Neural cell (in vitro differentiated cells): ENCODE data around the gene ADARB2. TPM values are rescaled to one million over a fixed set of nuclear protein-coding genes. Genes with fewer than 3 reads are reported as not detected.

Experiments used
- H2AFZ ChIP-seq: fragments of 200-600, 300-800 bp; sonication (generic), shearing (Covaris generic); 2 replicates; pipeline ENCODE4 v1.6.0; 2014; ENCODE audit warnings: low read depth, mild to moderate bottlenecking, antibody characterized with exemption, low read length, moderate library complexity
- H3F3A ChIP-seq: fragments of 200-600 bp; shearing (Covaris generic); 2 replicates; pipeline ENCODE4 v1.6.1; 2016; ENCODE audit warnings: mild to moderate bottlenecking, moderate library complexity, mixed read lengths, antibody characterized with exemption, low read length; ENCODE audit not compliant: insufficient read depth, poor library complexity, severe bottlenecking
- H3K27ac ChIP-seq: fragments of 200-600, 300-800 bp; sonication (generic), shearing (Covaris generic); 2 replicates; pipeline ENCODE4 v1.5.1; 2014; ENCODE audit warnings: mild to moderate bottlenecking, low read length, moderate library complexity
- H3K27me3 ChIP-seq: fragments of 300-800, 200-600 bp; sonication (generic), shearing (Covaris generic); 2 replicates; pipeline ENCODE4 v1.6.0; 2014; ENCODE audit warnings: mild to moderate bottlenecking, low read depth, low read length, moderate library complexity; ENCODE audit not compliant: insufficient read depth
- H3K36me3 ChIP-seq: fragments of 300-800, 200-600 bp; sonication (generic), shearing (Covaris generic); 2 replicates; pipeline ENCODE4 v1.5.1; 2014; ENCODE audit warnings: mild to moderate bottlenecking, antibody characterized with exemption, low read length, moderate library complexity; ENCODE audit not compliant: insufficient read depth
- H3K4me2 ChIP-seq: fragments of 300-800, 200-600 bp; sonication (generic), shearing (Covaris generic); 2 replicates; pipeline ENCODE4 v1.6.0; 2014; ENCODE audit warnings: mild to moderate bottlenecking, low read length
- H3K4me3 ChIP-seq: fragments of 300-800, 200-600 bp; sonication (generic), shearing (Covaris generic); 2 replicates; pipeline ENCODE4 v1.5.1; 2014; ENCODE audit warnings: mild to moderate bottlenecking, low read length, moderate library complexity
- H3K79me2 ChIP-seq: fragments of 200-600 bp; shearing (Covaris generic); replicated peaks from 2 replicates; pipeline ENCODE4 v1.6.0; 2014; ENCODE audit warnings: mild to moderate bottlenecking, low read length, moderate library complexity; ENCODE audit not compliant: insufficient read depth
- H3K9ac ChIP-seq: fragments of 300-800, 200-600 bp; sonication (generic), shearing (Covaris generic); 2 replicates; pipeline ENCODE4 v1.6.1; 2016; ENCODE audit warnings: mild to moderate bottlenecking, low read length, mixed read lengths
- H3K9me2 ChIP-seq: fragments of 200-600 bp; shearing (Covaris generic); 2 replicates; pipeline ENCODE4 v1.6.1; 2016; ENCODE audit warnings: mild to moderate bottlenecking, low read length, mixed read lengths; ENCODE audit not compliant: insufficient read depth
- H3K9me3 ChIP-seq: fragments of 200-600, 300-800 bp; sonication (generic), shearing (Covaris generic); 2 replicates; pipeline ENCODE4 v1.6.1; 2016; ENCODE audit warnings: mild to moderate bottlenecking, mixed run types, low read length, moderate library complexity, mixed read lengths
- H4K20me1 ChIP-seq: fragments of 200-600 bp; shearing (Covaris generic); 2 replicates; pipeline ENCODE4 v1.6.1; 2016; ENCODE audit warnings: mild to moderate bottlenecking, mixed run types; ENCODE audit not compliant: insufficient read depth
- EP300 ChIP-seq: fragments of 450-650 bp; conservative IDR thresholded peaks from 2 replicates; pipeline ENCODE4 v1.6.1; 2014; ENCODE audit warnings: antibody characterized with exemption, mild to moderate bottlenecking, moderate library complexity; ENCODE audit not compliant: poor library complexity, severe bottlenecking
- EZH2 ChIP-seq: fragments of 200-600, 300-800 bp; shearing (Covaris generic), sonication (generic); IDR thresholded peaks from 2 replicates; pipeline ENCODE4 v1.6.1; 2014; ENCODE audit warnings: antibody characterized with exemption, low read length, borderline replicate concordance, mild to moderate bottlenecking; ENCODE audit not compliant: insufficient read depth, poor library complexity, severe bottlenecking
- MXI1 ChIP-seq: fragments of 450-650 bp; conservative IDR thresholded peaks from 2 replicates; pipeline ENCODE4 v1.6.1; 2014; ENCODE audit warnings: antibody characterized with exemption, mild to moderate bottlenecking; ENCODE audit not compliant: poor library complexity, severe bottlenecking
- POLR2AphosphoS5 ChIP-seq: IDR thresholded peaks from 2 replicates; pipeline ENCODE4 v1.6.1; 2012
- RAD21 ChIP-seq: fragments of 450-650 bp; conservative IDR thresholded peaks from 2 replicates; pipeline ENCODE4 v1.6.1; 2014; ENCODE audit warnings: antibody characterized with exemption, mild to moderate bottlenecking, moderate library complexity
- SMC3 ChIP-seq: fragments of 450-650 bp; conservative IDR thresholded peaks from 2 replicates; pipeline ENCODE4 v1.6.1; 2014; ENCODE audit warnings: antibody characterized with exemption, mild to moderate bottlenecking, moderate library complexity; ENCODE audit not compliant: poor library complexity
- TAF1 ChIP-seq: IDR thresholded peaks from 2 replicates; pipeline ENCODE4 v1.6.1; 2012; ENCODE audit warnings: low read depth
- polyA plus RNA-seq: library from polyadenylated mRNA; depleted of rRNA; stranded (reverse); fragments of >200 nt; gene quantifications from 2 replicates; pipeline ENCODE4 v1.2.3, GENCODE V29; 2014
- TF ChIP-seq, protein P1 (sequence below): IDR thresholded peaks from 2 replicates; pipeline ENCODE4 v1.6.1; 2012; ENCODE audit warnings: borderline replicate concordance
- TF ChIP-seq, protein P2 (sequence below): fragments of 450-650 bp; IDR thresholded peaks from 2 replicates; pipeline ENCODE4 v1.5.1; 2014; ENCODE audit warnings: antibody characterized with exemption, mild to moderate bottlenecking, moderate library complexity; ENCODE audit not compliant: poor library complexity, severe bottlenecking

The ADARB2 gene
- polyA plus RNA-seq, 1 donor from 2014 or later = 3.6 TPM

DNA sequence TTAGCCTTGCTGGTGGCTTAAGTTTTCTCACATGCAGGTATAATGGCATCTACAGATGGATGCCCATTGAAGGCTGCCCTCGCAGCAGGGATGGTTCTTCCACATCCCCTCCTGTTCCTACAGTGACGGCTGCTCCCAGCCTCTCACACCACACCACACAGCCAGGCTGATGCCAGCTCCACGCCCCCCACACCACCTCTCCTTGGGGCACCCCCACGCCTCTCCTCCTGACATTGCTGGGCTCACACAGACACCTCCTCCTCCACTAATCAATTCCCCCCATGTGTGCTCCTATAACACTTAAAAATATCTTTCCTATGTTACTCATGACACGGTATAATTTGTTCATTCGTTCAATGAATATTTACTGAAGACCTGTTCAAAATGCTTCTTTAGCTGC is 437.1 kb downstream of the ADARB2 start:
- Histone ChIP-seq H3K27me3 (no peaks in the 10 kb centered on the region), H4K20me1 (no peaks in the 10 kb centered on the region), H3K79me2 (no peaks in the 10 kb centered on the region), H2AFZ (no peak overlapping the region), H3K4me2 (no peak overlapping the region), H3K9me2 (no peaks in the 10 kb centered on the region), H3F3A (no peaks in the 10 kb centered on the region), H3K9ac (no peak overlapping the region), H3K9me3 (no peaks in the 10 kb centered on the region), H3K27ac (no peak overlapping the region), H3K4me3 (no peak overlapping the region), H3K36me3 (no peaks in the 10 kb centered on the region)
- TF ChIP-seq POLR2AphosphoS5 (no peak), SMC3 (no peak), RAD21 (no peak), EZH2 (no peak), TAF1 (no peak), EP300 (no peak), MXI1 (no peak)
- TF ChIP-seq, protein P1, sequence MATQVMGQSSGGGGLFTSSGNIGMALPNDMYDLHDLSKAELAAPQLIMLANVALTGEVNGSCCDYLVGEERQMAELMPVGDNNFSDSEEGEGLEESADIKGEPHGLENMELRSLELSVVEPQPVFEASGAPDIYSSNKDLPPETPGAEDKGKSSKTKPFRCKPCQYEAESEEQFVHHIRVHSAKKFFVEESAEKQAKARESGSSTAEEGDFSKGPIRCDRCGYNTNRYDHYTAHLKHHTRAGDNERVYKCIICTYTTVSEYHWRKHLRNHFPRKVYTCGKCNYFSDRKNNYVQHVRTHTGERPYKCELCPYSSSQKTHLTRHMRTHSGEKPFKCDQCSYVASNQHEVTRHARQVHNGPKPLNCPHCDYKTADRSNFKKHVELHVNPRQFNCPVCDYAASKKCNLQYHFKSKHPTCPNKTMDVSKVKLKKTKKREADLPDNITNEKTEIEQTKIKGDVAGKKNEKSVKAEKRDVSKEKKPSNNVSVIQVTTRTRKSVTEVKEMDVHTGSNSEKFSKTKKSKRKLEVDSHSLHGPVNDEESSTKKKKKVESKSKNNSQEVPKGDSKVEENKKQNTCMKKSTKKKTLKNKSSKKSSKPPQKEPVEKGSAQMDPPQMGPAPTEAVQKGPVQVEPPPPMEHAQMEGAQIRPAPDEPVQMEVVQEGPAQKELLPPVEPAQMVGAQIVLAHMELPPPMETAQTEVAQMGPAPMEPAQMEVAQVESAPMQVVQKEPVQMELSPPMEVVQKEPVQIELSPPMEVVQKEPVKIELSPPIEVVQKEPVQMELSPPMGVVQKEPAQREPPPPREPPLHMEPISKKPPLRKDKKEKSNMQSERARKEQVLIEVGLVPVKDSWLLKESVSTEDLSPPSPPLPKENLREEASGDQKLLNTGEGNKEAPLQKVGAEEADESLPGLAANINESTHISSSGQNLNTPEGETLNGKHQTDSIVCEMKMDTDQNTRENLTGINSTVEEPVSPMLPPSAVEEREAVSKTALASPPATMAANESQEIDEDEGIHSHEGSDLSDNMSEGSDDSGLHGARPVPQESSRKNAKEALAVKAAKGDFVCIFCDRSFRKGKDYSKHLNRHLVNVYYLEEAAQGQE = no peak

DNA sequence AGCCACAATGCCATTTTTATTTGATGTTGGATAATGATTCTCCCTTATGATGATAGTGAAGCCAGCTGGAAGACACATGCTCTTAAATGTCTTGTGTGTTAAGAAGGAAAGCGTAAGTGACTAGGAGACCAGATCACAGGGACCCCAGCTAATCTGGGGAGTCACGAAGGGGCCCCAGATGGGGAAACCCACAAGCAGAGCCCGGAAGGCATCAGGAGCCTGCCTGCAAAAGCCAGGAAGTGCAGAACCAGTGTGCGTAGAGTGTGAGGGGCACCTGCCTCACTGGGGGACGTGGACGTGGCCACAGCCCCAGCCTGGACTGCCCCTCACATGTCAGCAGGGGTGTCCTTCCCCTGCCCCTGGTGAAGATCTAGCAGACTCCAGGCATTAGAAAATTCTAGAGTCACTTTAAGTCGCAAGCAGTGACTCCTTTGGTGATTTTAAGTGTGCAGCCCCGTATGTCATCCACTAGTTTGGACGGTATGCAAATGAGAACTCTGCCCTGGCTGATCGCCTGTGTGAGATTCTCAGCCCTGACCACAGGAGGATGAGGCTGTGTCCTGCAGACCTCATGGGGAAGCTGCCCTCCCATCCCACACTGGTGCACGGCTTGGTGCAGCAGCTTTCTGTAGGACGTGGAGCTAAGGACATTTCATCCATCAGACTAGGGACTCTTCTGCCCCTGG is 438.1 kb downstream of the ADARB2 start:
- Histone ChIP-seq H3K27ac (no peak overlapping the region), H4K20me1 (no peaks in the 10 kb centered on the region), H3K9me2 (no peaks in the 10 kb centered on the region), H3K9ac (no peak overlapping the region), H3F3A (no peaks in the 10 kb centered on the region), H3K27me3 (no peaks in the 10 kb centered on the region), H3K79me2 (no peaks in the 10 kb centered on the region), H3K4me2 (no peak overlapping the region), H2AFZ (no peak overlapping the region), H3K4me3 (no peak overlapping the region), H3K36me3 (no peaks in the 10 kb centered on the region), H3K9me3 (no peaks in the 10 kb centered on the region)
- no peak for TF ChIP-seq TAF1
- TF ChIP-seq, protein P2, sequence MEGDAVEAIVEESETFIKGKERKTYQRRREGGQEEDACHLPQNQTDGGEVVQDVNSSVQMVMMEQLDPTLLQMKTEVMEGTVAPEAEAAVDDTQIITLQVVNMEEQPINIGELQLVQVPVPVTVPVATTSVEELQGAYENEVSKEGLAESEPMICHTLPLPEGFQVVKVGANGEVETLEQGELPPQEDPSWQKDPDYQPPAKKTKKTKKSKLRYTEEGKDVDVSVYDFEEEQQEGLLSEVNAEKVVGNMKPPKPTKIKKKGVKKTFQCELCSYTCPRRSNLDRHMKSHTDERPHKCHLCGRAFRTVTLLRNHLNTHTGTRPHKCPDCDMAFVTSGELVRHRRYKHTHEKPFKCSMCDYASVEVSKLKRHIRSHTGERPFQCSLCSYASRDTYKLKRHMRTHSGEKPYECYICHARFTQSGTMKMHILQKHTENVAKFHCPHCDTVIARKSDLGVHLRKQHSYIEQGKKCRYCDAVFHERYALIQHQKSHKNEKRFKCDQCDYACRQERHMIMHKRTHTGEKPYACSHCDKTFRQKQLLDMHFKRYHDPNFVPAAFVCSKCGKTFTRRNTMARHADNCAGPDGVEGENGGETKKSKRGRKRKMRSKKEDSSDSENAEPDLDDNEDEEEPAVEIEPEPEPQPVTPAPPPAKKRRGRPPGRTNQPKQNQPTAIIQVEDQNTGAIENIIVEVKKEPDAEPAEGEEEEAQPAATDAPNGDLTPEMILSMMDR = no peak
- TF ChIP-seq MXI1 = no peak
- TF ChIP-seq, protein P1 = no peak
- TF ChIP-seq EZH2 = no peak
- no peak for TF ChIP-seq EP300
- TF ChIP-seq POLR2AphosphoS5 = no peak
- no peak for TF ChIP-seq RAD21
- no peak for TF ChIP-seq SMC3
